ENCODE data around the gene DCXR. TPM values are rescaled to one million over a fixed set of nuclear protein-coding genes. Genes with fewer than 3 reads are reported as not detected.

DCXR gene
- total RNA-seq, 1 experiment from 2014 or later, result 306 TPM

DNA sequence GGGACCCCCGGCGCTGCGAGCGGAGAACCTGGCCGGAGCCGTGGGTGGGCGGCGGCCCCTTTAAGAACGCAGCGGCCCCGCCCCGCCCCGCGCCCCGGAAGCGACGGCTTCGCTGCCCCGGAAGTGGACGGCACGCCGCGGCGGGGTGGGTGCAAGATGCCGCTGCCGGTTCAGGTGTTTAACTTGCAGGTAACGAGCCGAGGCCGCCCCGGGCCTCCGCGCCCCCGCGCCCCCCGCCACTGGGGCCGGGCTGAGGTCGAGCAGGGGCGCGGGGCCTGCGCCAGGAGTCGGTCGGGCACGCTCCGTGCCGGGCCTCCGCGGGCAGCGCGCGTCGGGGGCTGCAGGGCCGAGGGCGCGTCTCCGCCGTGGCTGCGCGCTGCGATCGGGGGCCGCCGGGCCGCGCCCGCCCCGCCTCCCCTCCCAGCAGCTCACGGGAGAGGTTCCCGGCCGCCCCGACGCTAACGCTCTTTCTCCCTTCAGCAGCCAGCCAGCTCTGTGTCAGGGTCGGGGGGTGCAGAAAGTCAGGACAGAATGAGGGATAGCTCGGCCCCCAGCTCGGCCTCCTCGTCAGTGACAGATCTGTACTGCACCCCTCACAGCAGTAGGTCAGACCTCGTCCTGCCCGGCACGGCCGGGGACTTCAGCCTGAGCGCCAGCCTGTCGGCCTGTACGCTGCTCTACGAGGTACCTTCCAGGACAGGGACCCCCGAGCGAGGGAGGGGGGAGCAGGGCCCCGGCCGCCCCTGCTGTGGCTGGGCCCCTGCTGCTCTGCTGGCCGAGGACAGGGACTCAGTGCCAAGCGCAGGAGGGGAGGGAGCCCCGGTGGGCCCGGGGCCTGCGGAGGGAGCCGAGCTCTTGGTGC lies 14.5 kb upstream of the DCXR start, which contains the start of the genes GPS1 and RFNG (continued):
- TF ChIP-seq TCF7L2 (IDR thresholded peaks at IDR 0.05; ENCODE audit: borderline replicate concordance, extremely low read depth, insufficient read depth, insufficient read length), result no peak
- no peak for TF ChIP-seq CBX3 (IDR thresholded peaks at IDR 0.05; ENCODE audit: low read depth)
- no peak; the same call in 1 of the 2 replicates for TF ChIP-seq SP1 (IDR thresholded peaks at IDR 0.05; ENCODE audit: low read depth)
- TF ChIP-seq JUND (IDR thresholded peaks at IDR 0.05), result no peak
- TF ChIP-seq RAD21 (IDR thresholded peaks at IDR 0.05; ENCODE audit: low read depth), result no peak
- TF ChIP-seq, protein P1, sequence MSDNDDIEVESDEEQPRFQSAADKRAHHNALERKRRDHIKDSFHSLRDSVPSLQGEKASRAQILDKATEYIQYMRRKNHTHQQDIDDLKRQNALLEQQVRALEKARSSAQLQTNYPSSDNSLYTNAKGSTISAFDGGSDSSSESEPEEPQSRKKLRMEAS (IDR thresholded peaks at IDR 0.05), result peak; percentile 92
- no peak for TF ChIP-seq SRF (IDR thresholded peaks at IDR 0.05; ENCODE audit: low read depth)
- TF ChIP-seq EZH2phosphoT487 (IDR thresholded peaks at IDR 0.05; ENCODE audit: borderline replicate concordance), result no peak
- peak; percentile 63; the same call in 1 of the 2 replicates for TF ChIP-seq SIN3A (IDR thresholded peaks at IDR 0.05; ENCODE audit: low read depth)
- no peak; the same call in 1 of the 2 replicates for TF ChIP-seq EGR1 (IDR thresholded peaks at IDR 0.05; ENCODE audit: low read depth)
- no peak for TF ChIP-seq EZH2 (IDR thresholded peaks at IDR 0.05)
- TF ChIP-seq ZFX (IDR thresholded peaks at IDR 0.05), result peak; percentile 87; the same call in 1 of the 2 replicates
- no peak for TF ChIP-seq ELF1 (IDR thresholded peaks at IDR 0.05; ENCODE audit: borderline replicate concordance, low read depth)
- TF ChIP-seq, protein P2, sequence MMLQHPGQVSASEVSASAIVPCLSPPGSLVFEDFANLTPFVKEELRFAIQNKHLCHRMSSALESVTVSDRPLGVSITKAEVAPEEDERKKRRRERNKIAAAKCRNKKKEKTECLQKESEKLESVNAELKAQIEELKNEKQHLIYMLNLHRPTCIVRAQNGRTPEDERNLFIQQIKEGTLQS (IDR thresholded peaks at IDR 0.05), result no peak
